ENCODE results near the gene GAL. TPM values are rescaled to one million over a fixed set of nuclear protein-coding genes. Genes with fewer than 3 reads are reported as not detected.

GAL gene
- total RNA-seq, 1 donor from 2014 or later = 15.9 TPM

GRCh38 chr11:68651985-68652682, 32.2 kb upstream of the GAL start:
- H3K27me3 Mint-ChIP-seq (ENCODE audit: unreplicated experiment) = peaks cover 7% of the 10 kb centered on the region
- H3K27ac Mint-ChIP-seq (ENCODE audit: unreplicated experiment) = no peak overlapping the region
- H3K4me1 Mint-ChIP-seq (ENCODE audit: unreplicated experiment) = no peaks in the 10 kb centered on the region
- DNase-seq (ENCODE audit: low spot score) = no peak
- TF ChIP-seq CTCF (IDR thresholded peaks at IDR 0.05; ENCODE audit: unreplicated experiment) = no peak
- H3K36me3 Mint-ChIP-seq (ENCODE audit: low read depth, unreplicated experiment) = peaks cover 9% of the 10 kb centered on the region
- H3K9me3 Mint-ChIP-seq (ENCODE audit: unreplicated experiment) = peaks cover 11% of the 10 kb centered on the region
- no peak overlapping the region for H3K4me3 Mint-ChIP-seq (ENCODE audit: unreplicated experiment)

GRCh38 chr11:68652683-68653156, 31.6 kb upstream of the GAL start:
- DNase-seq (ENCODE audit: low spot score) = no peak
- Mint-ChIP-seq H3K27me3 (ENCODE audit: unreplicated experiment) (peaks cover 7% of the 10 kb centered on the region), H3K4me3 (ENCODE audit: unreplicated experiment) (no peak overlapping the region), H3K4me1 (ENCODE audit: unreplicated experiment) (no peaks in the 10 kb centered on the region), H3K9me3 (ENCODE audit: unreplicated experiment) (peaks cover 7% of the 10 kb centered on the region), H3K27ac (ENCODE audit: unreplicated experiment) (no peak overlapping the region), H3K36me3 (ENCODE audit: low read depth, unreplicated experiment) (peaks cover 5% of the 10 kb centered on the region)
- TF ChIP-seq CTCF (IDR thresholded peaks at IDR 0.05; ENCODE audit: unreplicated experiment) = no peak

- H3K27ac Mint-ChIP-seq (ENCODE audit: unreplicated experiment) = no peak overlapping the region
- H3K4me1 Mint-ChIP-seq (ENCODE audit: unreplicated experiment) = no peaks in the 10 kb centered on the region
- H3K27me3 Mint-ChIP-seq (ENCODE audit: unreplicated experiment) = peaks cover 8% of the 10 kb centered on the region
- no peak overlapping the region for H3K4me3 Mint-ChIP-seq (ENCODE audit: unreplicated experiment)
- H3K36me3 Mint-ChIP-seq (ENCODE audit: low read depth, unreplicated experiment) = peaks cover 5% of the 10 kb centered on the region
- H3K9me3 Mint-ChIP-seq (ENCODE audit: unreplicated experiment) = peaks cover 7% of the 10 kb centered on the region
- TF ChIP-seq CTCF (IDR thresholded peaks at IDR 0.05; ENCODE audit: unreplicated experiment) = no peak
- no peak for DNase-seq (ENCODE audit: low spot score)
Measured at GRCh38 chr11:68653486-68654430, 30.6 kb upstream of the GAL start.

- Mint-ChIP-seq H3K27ac (ENCODE audit: unreplicated experiment) (no peak overlapping the region), H3K9me3 (ENCODE audit: unreplicated experiment) (peaks cover 7% of the 10 kb centered on the region), H3K4me1 (ENCODE audit: unreplicated experiment) (no peaks in the 10 kb centered on the region), H3K36me3 (ENCODE audit: low read depth, unreplicated experiment) (peaks cover 5% of the 10 kb centered on the region), H3K4me3 (ENCODE audit: unreplicated experiment) (no peak overlapping the region), H3K27me3 (ENCODE audit: unreplicated experiment) (peaks cover 8% of the 10 kb centered on the region)
- TF ChIP-seq CTCF (IDR thresholded peaks at IDR 0.05; ENCODE audit: unreplicated experiment) = no peak
- no peak for DNase-seq (ENCODE audit: low spot score)
Measured at GRCh38 chr11:68654978-68655377, 29.4 kb upstream of the GAL start.

Data from endothelial cell (in vitro differentiated cells).